Activated B cell treated with CpG ODN at 0.5 μM for 24 hours (primary cell): ENCODE measurements around the gene STK17A. TPM values are rescaled to one million over a fixed set of nuclear protein-coding genes. Genes with fewer than 3 reads are reported as not detected.

Source experiments
- ATAC-seq: fragments of 200-7000 bp; cut with Tn5 transposase; one replicate; pipeline ENCODE4 v1.10.0; 2021; ENCODE audit warnings: low read depth, mild to moderate bottlenecking, moderate library complexity
- CTCF ChIA-PET: fragments of 350-600 bp; sonication (Branson Sonifier 250); formaldehyde crosslinking; loops from one replicate; lab custom pipeline; 2021; ENCODE audit warnings: antibody characterized with exemption; lab: Charles Lee
- POLR2A ChIA-PET: fragments of 350-600 bp; sonication (Branson Sonifier 250); formaldehyde crosslinking; loops from one replicate; lab custom pipeline; 2021; ENCODE audit warnings: antibody characterized with exemption; lab: Charles Lee
- DNase-seq: peaks from one replicate; pipeline ENCODE4 v3.0.0; 2022
- H3K27ac Mint-ChIP-seq: one replicate; pipeline ENCODE4 v1.8.0; 2020; ENCODE audit warnings: mixed read lengths
- H3K27me3 Mint-ChIP-seq: one replicate; pipeline ENCODE4 v1.8.0; 2021; ENCODE audit warnings: mixed read lengths
- H3K36me3 Mint-ChIP-seq: one replicate; pipeline ENCODE4 v1.8.0; 2021; ENCODE audit warnings: low read depth, mixed read lengths
- H3K4me1 Mint-ChIP-seq: one replicate; pipeline ENCODE4 v1.8.0; 2021; ENCODE audit warnings: mixed read lengths
- H3K4me3 Mint-ChIP-seq: one replicate; pipeline ENCODE4 v1.8.0; 2020; ENCODE audit warnings: mild to moderate bottlenecking, mixed read lengths
- H3K9me3 Mint-ChIP-seq: one replicate; pipeline ENCODE4 v1.8.0; 2020; ENCODE audit warnings: mixed read lengths
- CTCF ChIP-seq: fragments of 200-600 bp; IDR thresholded peaks from one replicate; pipeline ENCODE4 v1.8.0; 2022; ENCODE audit warnings: antibody characterized with exemption, mild to moderate bottlenecking
- intact Hi-C: fragments of 100-400 bp; cut with micrococcal nuclease; formaldehyde crosslinking; loops from one replicate; pipeline ENCODE4 v1.15.1; 2024
- total RNA-seq: library from RNA; stranded (reverse); gene quantifications from 2 replicates; pipeline ENCODE4 v1.2.3, GENCODE V29; 2022

The STK17A gene
- total RNA-seq, 1 donor from 2014 or later = 68.6 TPM

GRCh38 chr7:43546231-43546630 is 36.7 kb upstream of the STK17A start:
- no peak for TF ChIP-seq CTCF
- Mint-ChIP-seq H3K4me1 (no peaks in the 10 kb centered on the region), H3K36me3 (no peaks in the 10 kb centered on the region), H3K4me3 (no peak overlapping the region), H3K27ac (no peak overlapping the region), H3K27me3 (peaks cover 28% of the 10 kb centered on the region), H3K9me3 (no peaks in the 10 kb centered on the region)
- ChIA-PET POLR2A (no interaction called here), CTCF (no interaction called here)
- no peak for ATAC-seq
- no peak for DNase-seq
- intact Hi-C loops = no loop called here

- no peaks in the 10 kb centered on the region for H3K4me1 Mint-ChIP-seq
- no peak for TF ChIP-seq CTCF
- ATAC-seq = no peak
- H3K27ac Mint-ChIP-seq = no peak overlapping the region
- no peak for DNase-seq
- intact Hi-C loops = no loop called here
- H3K4me3 Mint-ChIP-seq = no peak overlapping the region
- CTCF ChIA-PET = no interaction called here
- H3K27me3 Mint-ChIP-seq = peaks cover 31% of the 10 kb centered on the region
- no peaks in the 10 kb centered on the region for H3K9me3 Mint-ChIP-seq
- POLR2A ChIA-PET = no interaction called here
- H3K36me3 Mint-ChIP-seq = no peaks in the 10 kb centered on the region
These were observed 32.5 kb upstream of the STK17A start for GRCh38 chr7:43550427-43550826.

GRCh38 chr7:43552122-43552521 is 30.8 kb upstream of the STK17A start:
- TF ChIP-seq CTCF = no peak
- CTCF ChIA-PET = no interaction called here
- Mint-ChIP-seq H3K36me3 (no peaks in the 10 kb centered on the region), H3K9me3 (no peaks in the 10 kb centered on the region), H3K27ac (no peak overlapping the region), H3K4me1 (no peaks in the 10 kb centered on the region), H3K4me3 (no peak overlapping the region), H3K27me3 (peaks cover 21% of the 10 kb centered on the region)
- DNase-seq (no peak), ATAC-seq (no peak)
- intact Hi-C loops = no loop called here
- POLR2A ChIA-PET = no interaction called here

GRCh38 chr7:43553999-43554398 is 28.9 kb upstream of the STK17A start:
- CTCF ChIA-PET = no interaction called here
- H3K9me3 Mint-ChIP-seq = no peaks in the 10 kb centered on the region
- POLR2A ChIA-PET = no interaction called here
- TF ChIP-seq CTCF = no peak
- intact Hi-C loops = no loop called here
- no peak overlapping the region for H3K4me3 Mint-ChIP-seq
- no peaks in the 10 kb centered on the region for H3K4me1 Mint-ChIP-seq
- H3K27me3 Mint-ChIP-seq = peaks cover 21% of the 10 kb centered on the region
- H3K36me3 Mint-ChIP-seq = no peaks in the 10 kb centered on the region
- DNase-seq (no peak), ATAC-seq (no peak)
- no peak overlapping the region for H3K27ac Mint-ChIP-seq

GRCh38 chr7:43554423-43554822 is 28.5 kb upstream of the STK17A start:
- Mint-ChIP-seq H3K27me3 (peaks cover 21% of the 10 kb centered on the region), H3K36me3 (no peaks in the 10 kb centered on the region), H3K4me1 (no peaks in the 10 kb centered on the region), H3K9me3 (no peaks in the 10 kb centered on the region), H3K4me3 (no peak overlapping the region), H3K27ac (no peak overlapping the region)
- intact Hi-C loops = no loop called here
- ChIA-PET POLR2A (no interaction called here), CTCF (no interaction called here)
- no peak for ATAC-seq
- no peak for TF ChIP-seq CTCF
- no peak for DNase-seq
